ENCODE data around the gene KLF16. TPM values are rescaled to one million over a fixed set of nuclear protein-coding genes. Genes with fewer than 3 reads are reported as not detected.

The KLF16 gene
- total RNA-seq: 1 to 10 TPM; 4.6 to 8.4 (median 7.0) TPM

DNA sequence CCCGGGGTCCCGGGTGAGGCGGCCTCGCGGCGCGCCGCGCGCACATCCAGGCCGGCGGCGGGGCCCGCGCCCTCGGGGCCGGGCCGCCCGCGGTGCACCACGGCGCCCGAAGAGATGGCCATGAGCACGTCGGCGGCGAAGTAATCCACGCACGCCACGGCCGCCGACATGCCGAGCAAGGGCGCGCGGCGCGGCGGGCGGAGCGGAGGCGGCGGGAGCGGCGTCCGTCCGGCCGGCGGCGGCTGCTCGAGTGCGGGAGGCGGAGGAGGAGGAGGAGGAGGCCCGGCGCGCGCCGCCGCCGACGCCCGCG, at the start of gene KLF16:
KLF16 (minus strand) TSS at position 252 of the 310 bp plus-strand sequence; CDS start at position 170, 82 bp downstream.
- no peak for DNase-seq (ENCODE audit: low spot score in 2 of 2)
- peak within 1 kb of the TSS; percentile 81 to 94 (median 90) for H3K27ac ChIP-seq
- no peaks in the 10 kb centered on the region for H3K9me3 ChIP-seq
- H3K4me3 ChIP-seq: peak within 1 kb of the TSS; percentile 59 to 90 (median 76)
- H3K36me3 ChIP-seq: no peaks in the 10 kb centered on the region
- H3K27me3 ChIP-seq: no peaks in the 10 kb centered on the region
- TF ChIP-seq EP300 (IDR thresholded peaks at IDR 0.05) (no peak), POLR2A (IDR thresholded peaks at IDR 0.05) (peak; percentile 32 to 73)
- TF ChIP-seq, protein P1, sequence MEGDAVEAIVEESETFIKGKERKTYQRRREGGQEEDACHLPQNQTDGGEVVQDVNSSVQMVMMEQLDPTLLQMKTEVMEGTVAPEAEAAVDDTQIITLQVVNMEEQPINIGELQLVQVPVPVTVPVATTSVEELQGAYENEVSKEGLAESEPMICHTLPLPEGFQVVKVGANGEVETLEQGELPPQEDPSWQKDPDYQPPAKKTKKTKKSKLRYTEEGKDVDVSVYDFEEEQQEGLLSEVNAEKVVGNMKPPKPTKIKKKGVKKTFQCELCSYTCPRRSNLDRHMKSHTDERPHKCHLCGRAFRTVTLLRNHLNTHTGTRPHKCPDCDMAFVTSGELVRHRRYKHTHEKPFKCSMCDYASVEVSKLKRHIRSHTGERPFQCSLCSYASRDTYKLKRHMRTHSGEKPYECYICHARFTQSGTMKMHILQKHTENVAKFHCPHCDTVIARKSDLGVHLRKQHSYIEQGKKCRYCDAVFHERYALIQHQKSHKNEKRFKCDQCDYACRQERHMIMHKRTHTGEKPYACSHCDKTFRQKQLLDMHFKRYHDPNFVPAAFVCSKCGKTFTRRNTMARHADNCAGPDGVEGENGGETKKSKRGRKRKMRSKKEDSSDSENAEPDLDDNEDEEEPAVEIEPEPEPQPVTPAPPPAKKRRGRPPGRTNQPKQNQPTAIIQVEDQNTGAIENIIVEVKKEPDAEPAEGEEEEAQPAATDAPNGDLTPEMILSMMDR (IDR thresholded peaks at IDR 0.05): no peak
- no CpG with 5 or more reads among the region's 63 CpGs for WGBS, 2 donors
- H3K4me1 ChIP-seq: peaks cover 0 to 56% (median 45%) of the 10 kb centered on the region in 4 donors

DNA sequence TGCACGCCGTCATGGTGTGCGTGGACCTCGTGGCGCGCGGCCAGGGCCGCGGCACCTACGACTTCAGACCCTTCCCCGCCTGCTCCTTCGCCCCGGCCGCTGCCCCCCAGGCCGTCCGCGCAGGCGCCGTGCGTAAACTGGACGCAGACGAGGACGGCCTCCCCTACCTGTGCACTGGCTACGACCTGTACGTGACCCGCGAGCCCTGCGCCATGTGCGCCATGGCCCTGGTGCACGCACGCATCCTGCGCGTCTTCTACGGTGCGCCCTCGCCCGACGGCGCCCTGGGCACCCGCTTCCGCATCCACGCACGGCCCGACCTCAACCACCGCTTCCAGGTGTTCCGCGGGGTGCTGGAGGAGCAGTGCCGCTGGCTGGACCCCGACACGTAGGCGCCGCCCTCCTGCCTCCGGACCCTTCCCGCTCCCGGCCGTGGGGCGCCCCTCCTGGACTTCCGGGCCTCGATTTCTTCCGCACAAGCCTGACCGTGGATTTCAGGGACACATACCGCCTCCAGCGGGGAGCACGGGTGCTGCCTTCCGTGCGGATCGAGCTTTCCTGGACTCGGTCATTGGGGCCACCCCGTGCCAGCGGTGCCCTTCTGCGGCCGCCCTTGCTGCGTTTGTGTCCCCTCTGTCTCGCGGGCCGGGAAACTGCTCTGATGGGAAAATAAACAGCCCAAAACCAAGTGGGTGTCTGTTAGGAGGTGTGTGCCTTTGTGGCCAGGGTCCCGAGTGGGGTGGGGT, 49.6 kb upstream of the KLF16 start:
- Histone ChIP-seq H3K4me3 (no peak overlapping the region), H3K36me3 (peaks cover 0 to 58% (median 5%) of the 10 kb centered on the region in 3 donors), H3K4me1 (peaks cover 0 to 27% (median 12%) of the 10 kb centered on the region in 4 donors), H3K9me3 (no peaks in the 10 kb centered on the region), H3K27me3 (no peaks in the 10 kb centered on the region), H3K27ac (no peak overlapping the region)
- no peak for TF ChIP-seq POLR2A (IDR thresholded peaks at IDR 0.05)
- TF ChIP-seq, protein P1 (IDR thresholded peaks at IDR 0.05): no peak
- no peak for TF ChIP-seq EP300 (IDR thresholded peaks at IDR 0.05)
- DNase-seq (ENCODE audit: low spot score in 2 of 2): no peak
- WGBS, 2 donors: 95 to 97% methylated on average over 76 to 77 of the region's 77 CpGs

DNA sequence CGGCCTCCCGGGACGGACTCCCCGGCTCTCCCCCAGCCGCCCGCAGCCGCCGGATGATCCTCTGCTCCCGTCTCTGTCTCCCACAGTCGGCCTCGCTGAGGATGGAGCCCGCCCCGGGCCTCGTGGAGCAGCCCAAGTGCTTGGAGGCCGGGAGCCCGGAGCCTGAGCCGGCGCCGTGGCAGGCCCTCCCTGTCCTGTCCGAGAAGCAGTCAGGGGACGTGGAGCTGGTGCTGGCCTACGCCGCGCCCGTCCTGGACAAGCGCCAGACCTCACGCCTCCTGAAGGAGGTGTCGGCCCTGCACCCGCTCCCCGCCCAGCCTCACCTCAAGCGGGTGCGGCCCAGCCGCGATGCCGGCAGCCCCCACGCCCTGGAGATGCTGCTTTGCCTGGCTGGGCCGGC, 48.6 kb upstream of the KLF16 start:
- no peak overlapping the region for H3K4me3 ChIP-seq
- H3K27me3 ChIP-seq: no peaks in the 10 kb centered on the region
- no peak for DNase-seq (ENCODE audit: low spot score in 2 of 2)
- TF ChIP-seq POLR2A (IDR thresholded peaks at IDR 0.05) (no peak), EP300 (IDR thresholded peaks at IDR 0.05) (no peak)
- TF ChIP-seq, protein P1 (IDR thresholded peaks at IDR 0.05): no peak
- peaks cover 0 to 37% (median 19%) of the 10 kb centered on the region in 4 donors for H3K4me1 ChIP-seq
- 98% methylated on average over 12 to 21 of the region's 37 CpGs for WGBS, 2 donors
- H3K9me3 ChIP-seq: no peaks in the 10 kb centered on the region
- H3K36me3 ChIP-seq: peaks cover 0 to 49% (median 5%) of the 10 kb centered on the region in 3 donors
- no peak overlapping the region for H3K27ac ChIP-seq

DNA sequence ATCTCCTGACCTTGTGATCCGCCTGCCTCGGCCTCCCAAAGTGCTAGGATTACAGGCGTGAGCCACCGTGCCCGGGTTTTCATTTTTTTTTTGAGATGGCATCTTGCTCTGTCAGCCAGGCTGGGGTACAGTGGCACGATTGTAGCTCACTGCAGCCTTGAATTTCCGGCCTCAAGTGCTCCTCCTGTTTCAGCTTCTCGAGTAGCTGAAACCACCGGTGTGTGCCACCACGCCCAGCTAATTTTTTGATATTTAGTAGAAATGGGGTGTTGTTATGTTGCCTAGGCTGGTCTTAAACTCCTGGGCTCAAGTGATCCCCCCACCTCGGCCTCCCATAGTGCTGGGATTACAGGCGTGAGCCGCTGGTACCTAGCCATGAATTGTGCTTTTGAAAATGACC, 47.7 kb upstream of the KLF16 start:
- no peaks in the 10 kb centered on the region for H3K9me3 ChIP-seq
- no peak for TF ChIP-seq EP300 (IDR thresholded peaks at IDR 0.05)
- TF ChIP-seq, protein P1 (IDR thresholded peaks at IDR 0.05): no peak
- TF ChIP-seq POLR2A (IDR thresholded peaks at IDR 0.05): no peak
- 91 to 92% methylated on average over 13 of the region's 13 CpGs for WGBS, 2 donors
- H3K27ac ChIP-seq: no peak overlapping the region
- no peak for DNase-seq (ENCODE audit: low spot score in 2 of 2)
- H3K36me3 ChIP-seq: peaks cover 0 to 40% (median 5%) of the 10 kb centered on the region in 3 donors
- no peaks in the 10 kb centered on the region for H3K27me3 ChIP-seq
- peaks cover 0 to 44% (median 19%) of the 10 kb centered on the region in 4 donors for H3K4me1 ChIP-seq
- no peak overlapping the region for H3K4me3 ChIP-seq

DNA sequence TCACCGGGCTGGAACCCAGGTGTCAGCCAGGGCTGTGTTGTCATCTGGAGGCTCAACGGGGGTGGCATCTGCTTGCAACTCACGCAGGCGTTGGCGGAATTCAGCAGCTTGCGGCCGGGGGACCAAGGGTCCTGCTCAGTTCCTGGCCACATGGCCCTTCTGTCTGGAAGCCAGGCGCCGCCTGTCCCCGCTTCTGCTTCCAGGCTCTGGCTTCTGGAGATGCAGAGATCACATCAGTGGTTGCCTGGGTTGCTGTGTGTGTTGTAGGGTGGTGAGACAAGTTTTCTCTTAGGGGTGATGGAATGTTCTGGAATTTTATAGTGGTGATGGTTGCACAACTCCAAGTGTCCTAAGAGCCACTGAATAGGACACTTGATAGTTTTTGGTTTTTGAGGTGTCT, 46.8 kb upstream of the KLF16 start:
- Histone ChIP-seq H3K27ac (peak overlapping the region in 2 of 4 donors; percentile 59 to 68), H3K9me3 (no peaks in the 10 kb centered on the region), H3K27me3 (no peaks in the 10 kb centered on the region), H3K36me3 (peaks cover 0 to 34% (median 2%) of the 10 kb centered on the region in 3 donors), H3K4me3 (no peak overlapping the region), H3K4me1 (peaks cover 0 to 49% (median 22%) of the 10 kb centered on the region in 4 donors)
- DNase-seq (ENCODE audit: low spot score in 2 of 2): no peak
- 78 to 97% methylated on average over 3 to 5 of the region's 10 CpGs for WGBS, 2 donors
- TF ChIP-seq POLR2A (IDR thresholded peaks at IDR 0.05) (no peak), EP300 (IDR thresholded peaks at IDR 0.05) (no peak)
- TF ChIP-seq, protein P1 (IDR thresholded peaks at IDR 0.05): no peak

All from tibial nerve (tissue), 4 donors.